HG03196 (cell line): ENCODE measurements around the gene GNG12.
"Not testable (repeated sequence)": the region's sequence is repeated elsewhere in the genome, so short reads cannot be mapped to it uniquely, and the experiment has no call there.

ENCODE experiments used
- ATAC-seq: cut with Tn5 transposase; IDR thresholded peaks from one replicate; pipeline ENCODE4 v1.9.1; 2021; ENCODE audit not compliant: unreplicated experiment

GNG12 gene

GRCh38 chr1:67735806-67736627, 97.2 kb downstream of the GNG12 start:
- ATAC-seq = peak; percentile 90

GRCh38 chr1:67735206-67735605, 98.1 kb downstream of the GNG12 start:
- no peak for ATAC-seq

- ATAC-seq = no peak
These were observed 99.0 kb downstream of the GNG12 start for GRCh38 chr1:67734323-67734690.

- ATAC-seq = no peak
These were observed 99.5 kb downstream of the GNG12 start for GRCh38 chr1:67733681-67734322.

GRCh38 chr1:67732750-67733151, 100.5 kb downstream of the GNG12 start:
- ATAC-seq = peak; percentile 38

- ATAC-seq = no peak
These were observed 101.9 kb downstream of the GNG12 start for GRCh38 chr1:67731322-67731721.

GRCh38 chr1:67730312-67730711, 103.0 kb downstream of the GNG12 start:
- ATAC-seq = not testable (repeated sequence)

- ATAC-seq = no peak
These were observed 103.4 kb downstream of the GNG12 start for GRCh38 chr1:67729872-67730271.

- ATAC-seq = no peak
These were observed 107.0 kb downstream of the GNG12 start for GRCh38 chr1:67726224-67726623.

GRCh38 chr1:67724928-67725560, 108.2 kb downstream of the GNG12 start:
- ATAC-seq = no peak

- ATAC-seq = peak; percentile 65
These were observed 109.6 kb downstream of the GNG12 start for GRCh38 chr1:67723620-67724019.

GRCh38 chr1:67723126-67723525, 110.1 kb downstream of the GNG12 start:
- no peak for ATAC-seq

- no peak for ATAC-seq
These were observed 110.8 kb downstream of the GNG12 start for GRCh38 chr1:67722292-67722944.

GRCh38 chr1:67721650-67722291, 111.5 kb downstream of the GNG12 start:
- ATAC-seq = no peak

GRCh38 chr1:67721112-67721511, 112.2 kb downstream of the GNG12 start:
- no peak for ATAC-seq

- no peak for ATAC-seq
These were observed 113.7 kb downstream of the GNG12 start for GRCh38 chr1:67719329-67720196.

- ATAC-seq = no peak
These were observed 115.4 kb downstream of the GNG12 start for GRCh38 chr1:67717876-67718275.

- ATAC-seq = no peak
These were observed 116.5 kb downstream of the GNG12 start for GRCh38 chr1:67716800-67717199.

- no peak for ATAC-seq
These were observed 117.4 kb downstream of the GNG12 start for GRCh38 chr1:67715819-67716218.
